ENCODE data around the gene EEF1AKMT4. TPM values are rescaled to one million over a fixed set of nuclear protein-coding genes. Genes with fewer than 3 reads are reported as not detected.

EEF1AKMT4 gene
- total RNA-seq, 1 donor from 2014 or later = 3.9 TPM

DNA sequence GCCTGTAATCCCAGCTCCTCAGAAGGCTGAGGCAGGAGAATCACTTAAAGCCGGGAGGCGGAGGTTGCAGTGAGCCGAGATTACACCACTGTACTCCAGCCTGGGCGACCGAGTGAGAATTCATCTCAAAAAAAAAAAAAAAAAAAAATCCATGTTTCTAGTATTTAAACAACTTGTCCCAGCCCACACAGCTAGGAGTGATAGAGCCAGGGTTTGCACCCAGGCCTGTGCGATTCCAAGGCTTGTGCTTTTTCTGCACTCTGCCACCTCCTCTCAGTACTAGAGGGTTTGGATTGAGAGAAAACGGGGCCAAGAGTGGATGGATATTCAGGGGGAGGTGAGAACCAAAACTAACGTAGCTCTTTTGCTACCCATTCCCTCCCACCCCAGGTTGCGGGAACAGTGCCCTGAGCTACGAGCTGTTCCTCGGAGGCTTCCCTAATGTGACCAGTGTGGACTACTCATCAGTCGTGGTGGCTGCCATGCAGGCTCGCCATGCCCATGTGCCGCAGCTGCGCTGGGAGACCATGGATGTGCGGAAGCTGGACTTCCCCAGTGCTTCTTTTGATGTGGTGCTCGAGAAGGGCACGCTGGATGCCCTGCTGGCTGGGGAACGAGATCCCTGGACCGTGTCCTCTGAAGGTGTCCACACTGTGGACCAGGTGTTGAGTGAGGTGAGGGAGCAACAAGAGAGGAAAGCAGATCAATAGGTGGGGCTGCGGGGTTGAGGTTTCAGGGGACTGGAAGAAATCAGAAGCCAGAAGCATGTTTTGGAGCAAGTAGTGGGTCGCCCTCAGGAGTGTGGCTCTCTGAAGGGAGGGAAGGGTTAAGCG, 7.8 kb downstream of the EEF1AKMT4 start:
- H3K4me3 Mint-ChIP-seq (ENCODE audit: low read depth) = no peak overlapping the region
- peaks cover 11% of the 10 kb centered on the region for H3K4me1 Mint-ChIP-seq (ENCODE audit: low read depth)
- H3K27ac Mint-ChIP-seq = no peak overlapping the region
- H3K27me3 Mint-ChIP-seq = peaks cover 42% of the 10 kb centered on the region
- TF ChIP-seq, protein P1, sequence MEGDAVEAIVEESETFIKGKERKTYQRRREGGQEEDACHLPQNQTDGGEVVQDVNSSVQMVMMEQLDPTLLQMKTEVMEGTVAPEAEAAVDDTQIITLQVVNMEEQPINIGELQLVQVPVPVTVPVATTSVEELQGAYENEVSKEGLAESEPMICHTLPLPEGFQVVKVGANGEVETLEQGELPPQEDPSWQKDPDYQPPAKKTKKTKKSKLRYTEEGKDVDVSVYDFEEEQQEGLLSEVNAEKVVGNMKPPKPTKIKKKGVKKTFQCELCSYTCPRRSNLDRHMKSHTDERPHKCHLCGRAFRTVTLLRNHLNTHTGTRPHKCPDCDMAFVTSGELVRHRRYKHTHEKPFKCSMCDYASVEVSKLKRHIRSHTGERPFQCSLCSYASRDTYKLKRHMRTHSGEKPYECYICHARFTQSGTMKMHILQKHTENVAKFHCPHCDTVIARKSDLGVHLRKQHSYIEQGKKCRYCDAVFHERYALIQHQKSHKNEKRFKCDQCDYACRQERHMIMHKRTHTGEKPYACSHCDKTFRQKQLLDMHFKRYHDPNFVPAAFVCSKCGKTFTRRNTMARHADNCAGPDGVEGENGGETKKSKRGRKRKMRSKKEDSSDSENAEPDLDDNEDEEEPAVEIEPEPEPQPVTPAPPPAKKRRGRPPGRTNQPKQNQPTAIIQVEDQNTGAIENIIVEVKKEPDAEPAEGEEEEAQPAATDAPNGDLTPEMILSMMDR (IDR thresholded peaks at IDR 0.05; ENCODE audit: unreplicated experiment) = no peak
- peaks cover 8% of the 10 kb centered on the region for H3K36me3 Mint-ChIP-seq (ENCODE audit: insufficient read depth)
- no peak for DNase-seq (ENCODE audit: low spot score, unreplicated experiment)
- no peaks in the 10 kb centered on the region for H3K9me3 Mint-ChIP-seq (ENCODE audit: low read depth)

DNA sequence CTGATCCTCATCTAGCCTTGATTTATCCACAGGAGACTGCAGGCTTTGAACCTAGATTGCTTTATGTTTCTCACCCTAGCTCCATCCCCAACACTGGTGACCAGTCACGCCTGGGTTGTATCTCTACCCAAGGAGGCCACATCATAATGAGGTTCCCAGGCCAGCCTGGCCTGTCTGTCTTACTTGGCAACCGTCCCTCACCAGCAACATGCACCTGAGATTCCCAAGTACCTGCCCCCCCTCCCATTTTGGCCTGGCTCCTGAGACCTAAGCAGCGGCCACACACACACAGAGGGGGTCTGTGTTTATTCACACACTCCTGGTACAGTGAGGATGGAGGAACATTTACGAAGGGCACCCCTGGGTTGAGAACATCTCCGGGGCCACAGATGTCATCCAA, 9.5 kb downstream of the EEF1AKMT4 start:
- Mint-ChIP-seq H3K36me3 (ENCODE audit: insufficient read depth) (peaks cover 8% of the 10 kb centered on the region), H3K4me1 (ENCODE audit: low read depth) (peaks cover 13% of the 10 kb centered on the region), H3K4me3 (ENCODE audit: low read depth) (no peak overlapping the region), H3K9me3 (ENCODE audit: low read depth) (no peaks in the 10 kb centered on the region), H3K27ac (no peak overlapping the region), H3K27me3 (peaks cover 53% of the 10 kb centered on the region)
- DNase-seq (ENCODE audit: low spot score, unreplicated experiment) = no peak
- TF ChIP-seq, protein P1 (IDR thresholded peaks at IDR 0.05; ENCODE audit: unreplicated experiment) = no peak

DNA sequence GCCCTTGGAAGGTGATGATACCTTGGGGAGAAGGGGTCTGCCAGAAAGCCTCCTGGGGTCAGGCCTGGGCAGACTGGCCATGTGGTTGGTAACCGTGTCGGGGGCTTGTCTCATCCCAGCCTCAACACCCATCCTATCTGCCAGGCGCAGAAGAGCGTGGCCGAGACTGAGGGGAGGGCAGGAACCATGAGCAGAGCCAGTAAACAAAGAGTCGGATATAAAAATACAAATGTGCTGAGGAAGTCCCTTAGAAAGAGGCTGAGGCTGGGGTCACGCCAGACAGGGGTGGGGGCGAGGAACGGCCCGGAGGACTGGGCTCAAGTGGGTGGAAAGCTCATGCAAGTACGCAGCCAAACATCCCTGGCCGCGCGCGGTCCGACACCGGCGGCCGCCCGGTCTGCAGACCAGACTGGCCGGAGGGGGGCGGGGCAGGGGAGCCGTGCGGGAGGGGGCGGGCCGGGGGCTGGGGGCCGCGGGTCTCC, 10.0 kb downstream of the EEF1AKMT4 start:
- peak overlapping the region; percentile 53 for H3K4me3 Mint-ChIP-seq (ENCODE audit: low read depth)
- H3K36me3 Mint-ChIP-seq (ENCODE audit: insufficient read depth) = peaks cover 8% of the 10 kb centered on the region
- TF ChIP-seq, protein P1 (IDR thresholded peaks at IDR 0.05; ENCODE audit: unreplicated experiment) = no peak
- DNase-seq (ENCODE audit: low spot score, unreplicated experiment) = no peak
- H3K27me3 Mint-ChIP-seq = peaks cover 55% of the 10 kb centered on the region
- H3K9me3 Mint-ChIP-seq (ENCODE audit: low read depth) = no peaks in the 10 kb centered on the region
- peaks cover 13% of the 10 kb centered on the region for H3K4me1 Mint-ChIP-seq (ENCODE audit: low read depth)
- no peak overlapping the region for H3K27ac Mint-ChIP-seq

DNA sequence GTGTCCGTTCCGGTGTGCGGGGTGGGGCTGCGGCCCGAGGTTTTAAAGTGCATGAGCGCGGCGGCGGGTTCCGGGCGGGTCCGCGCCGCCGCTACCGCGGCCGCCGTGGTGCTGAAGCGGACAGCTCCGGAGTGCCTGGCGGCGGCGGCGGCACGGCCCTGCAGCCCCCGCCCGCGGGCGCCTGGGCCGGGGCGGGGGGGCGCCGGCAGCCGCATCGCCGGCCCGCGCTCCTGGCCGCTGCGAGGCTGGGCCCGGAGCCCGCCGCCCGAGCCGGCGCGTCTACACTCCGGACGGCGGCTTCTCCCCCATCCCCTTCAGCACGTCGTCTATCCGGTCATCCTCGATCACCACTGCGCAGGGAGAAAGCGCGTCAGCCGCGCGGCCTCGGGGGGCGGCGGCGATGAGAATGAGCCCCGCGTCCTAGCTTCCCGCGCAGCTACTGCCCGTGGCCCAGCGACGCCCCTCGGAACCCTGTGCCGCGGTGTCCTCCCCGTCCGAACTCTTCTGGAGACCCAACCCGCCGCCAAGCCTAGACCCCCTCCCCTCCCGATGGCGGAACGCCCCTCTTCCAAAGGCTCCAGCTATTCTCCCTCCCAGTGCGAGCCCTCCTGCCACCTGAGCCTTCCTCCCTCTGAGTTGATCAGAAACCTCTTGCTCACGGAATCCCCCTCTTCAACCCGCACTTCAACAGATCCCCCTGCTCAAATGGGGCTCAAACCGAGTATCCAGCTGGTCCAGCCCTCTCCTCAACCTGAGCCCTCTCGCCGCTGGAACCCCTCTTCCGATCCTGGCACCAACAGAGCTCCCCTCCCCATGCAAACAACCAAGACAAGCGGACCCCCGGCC, 10.6 kb downstream of the EEF1AKMT4 start:
- peaks cover 13% of the 10 kb centered on the region for H3K4me1 Mint-ChIP-seq (ENCODE audit: low read depth)
- TF ChIP-seq, protein P1 (IDR thresholded peaks at IDR 0.05; ENCODE audit: unreplicated experiment) = no peak
- peak; percentile 51 for DNase-seq (ENCODE audit: low spot score, unreplicated experiment)
- H3K27me3 Mint-ChIP-seq = peaks cover 62% of the 10 kb centered on the region
- no peaks in the 10 kb centered on the region for H3K9me3 Mint-ChIP-seq (ENCODE audit: low read depth)
- peak overlapping the region; percentile 74 for H3K4me3 Mint-ChIP-seq (ENCODE audit: low read depth)
- H3K36me3 Mint-ChIP-seq (ENCODE audit: insufficient read depth) = peaks cover 8% of the 10 kb centered on the region
- H3K27ac Mint-ChIP-seq = peak overlapping the region; percentile 87

DNA sequence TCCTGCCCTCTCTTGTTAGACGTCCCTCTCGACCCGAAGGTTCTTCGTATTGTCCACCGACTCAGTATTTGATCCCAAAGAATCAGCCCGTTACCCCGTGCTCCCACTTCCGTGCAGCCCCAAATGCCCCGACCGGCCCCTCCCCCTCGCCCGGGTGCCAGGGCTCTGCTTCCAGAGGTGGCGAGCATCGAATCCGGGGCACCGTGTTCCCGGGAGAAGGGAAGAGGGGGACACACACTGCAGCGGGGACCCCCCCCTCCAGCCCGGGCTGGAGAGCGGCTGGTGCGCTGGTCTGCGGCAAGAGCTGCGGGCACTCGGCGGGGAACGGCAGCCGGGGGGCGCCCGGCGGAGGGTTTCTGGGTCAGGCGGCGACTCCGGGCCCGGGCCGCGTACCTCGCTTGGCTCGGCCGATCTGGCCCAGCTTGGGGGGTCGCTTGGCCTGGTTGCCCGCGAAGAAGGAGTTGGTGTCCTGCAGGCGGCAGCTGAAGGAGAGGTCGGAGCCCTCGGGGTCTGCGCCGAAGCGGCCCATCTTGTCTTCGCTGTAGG, 11.3 kb downstream of the EEF1AKMT4 start:
- peak overlapping the region; percentile 74 for H3K4me3 Mint-ChIP-seq (ENCODE audit: low read depth)
- no peaks in the 10 kb centered on the region for H3K9me3 Mint-ChIP-seq (ENCODE audit: low read depth)
- TF ChIP-seq, protein P1 (IDR thresholded peaks at IDR 0.05; ENCODE audit: unreplicated experiment) = no peak
- no peak for DNase-seq (ENCODE audit: low spot score, unreplicated experiment)
- H3K36me3 Mint-ChIP-seq (ENCODE audit: insufficient read depth) = peaks cover 8% of the 10 kb centered on the region
- H3K27ac Mint-ChIP-seq = peak overlapping the region; percentile 87
- H3K4me1 Mint-ChIP-seq (ENCODE audit: low read depth) = peaks cover 13% of the 10 kb centered on the region
- H3K27me3 Mint-ChIP-seq = peaks cover 62% of the 10 kb centered on the region

Data from progenitor cell of endocrine pancreas (in vitro differentiated cells).